Measurements from ENCODE around the gene STXBP6. TPM values are rescaled to one million over a fixed set of nuclear protein-coding genes. Genes with fewer than 3 reads are reported as not detected.

Gene STXBP6
- total and polyA plus RNA-seq, 2 experiments from 2014 or later, result 19.7 to 29.0 TPM

DNA sequence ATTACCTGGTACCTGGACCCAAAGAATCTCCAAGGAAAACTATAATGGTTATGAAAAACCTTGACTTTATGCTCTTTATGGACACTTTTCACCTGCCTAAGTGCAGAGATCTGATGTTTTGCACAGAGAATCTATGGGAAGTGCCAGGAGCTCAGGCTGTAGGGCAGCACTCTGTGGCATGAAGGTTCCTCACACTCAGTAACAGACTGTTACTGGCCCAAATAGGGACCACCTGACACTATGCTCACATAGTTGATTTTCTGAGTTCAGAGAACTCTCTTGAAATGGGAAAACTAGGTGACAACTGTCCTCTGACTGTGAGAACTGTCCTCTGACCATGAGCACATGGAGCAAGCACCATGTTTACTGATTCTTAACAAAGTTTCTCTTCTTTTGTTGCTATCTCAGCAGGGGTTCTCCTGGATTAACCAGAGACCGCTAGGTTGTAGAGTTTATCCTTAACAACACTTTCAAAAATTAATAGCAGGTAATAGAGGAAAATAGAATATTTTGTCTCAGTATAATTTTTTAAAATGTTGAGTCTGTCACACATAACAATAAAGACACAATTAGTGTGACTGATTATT is 101.6 kb downstream of the STXBP6 start (continued):
- TF ChIP-seq, protein P1, sequence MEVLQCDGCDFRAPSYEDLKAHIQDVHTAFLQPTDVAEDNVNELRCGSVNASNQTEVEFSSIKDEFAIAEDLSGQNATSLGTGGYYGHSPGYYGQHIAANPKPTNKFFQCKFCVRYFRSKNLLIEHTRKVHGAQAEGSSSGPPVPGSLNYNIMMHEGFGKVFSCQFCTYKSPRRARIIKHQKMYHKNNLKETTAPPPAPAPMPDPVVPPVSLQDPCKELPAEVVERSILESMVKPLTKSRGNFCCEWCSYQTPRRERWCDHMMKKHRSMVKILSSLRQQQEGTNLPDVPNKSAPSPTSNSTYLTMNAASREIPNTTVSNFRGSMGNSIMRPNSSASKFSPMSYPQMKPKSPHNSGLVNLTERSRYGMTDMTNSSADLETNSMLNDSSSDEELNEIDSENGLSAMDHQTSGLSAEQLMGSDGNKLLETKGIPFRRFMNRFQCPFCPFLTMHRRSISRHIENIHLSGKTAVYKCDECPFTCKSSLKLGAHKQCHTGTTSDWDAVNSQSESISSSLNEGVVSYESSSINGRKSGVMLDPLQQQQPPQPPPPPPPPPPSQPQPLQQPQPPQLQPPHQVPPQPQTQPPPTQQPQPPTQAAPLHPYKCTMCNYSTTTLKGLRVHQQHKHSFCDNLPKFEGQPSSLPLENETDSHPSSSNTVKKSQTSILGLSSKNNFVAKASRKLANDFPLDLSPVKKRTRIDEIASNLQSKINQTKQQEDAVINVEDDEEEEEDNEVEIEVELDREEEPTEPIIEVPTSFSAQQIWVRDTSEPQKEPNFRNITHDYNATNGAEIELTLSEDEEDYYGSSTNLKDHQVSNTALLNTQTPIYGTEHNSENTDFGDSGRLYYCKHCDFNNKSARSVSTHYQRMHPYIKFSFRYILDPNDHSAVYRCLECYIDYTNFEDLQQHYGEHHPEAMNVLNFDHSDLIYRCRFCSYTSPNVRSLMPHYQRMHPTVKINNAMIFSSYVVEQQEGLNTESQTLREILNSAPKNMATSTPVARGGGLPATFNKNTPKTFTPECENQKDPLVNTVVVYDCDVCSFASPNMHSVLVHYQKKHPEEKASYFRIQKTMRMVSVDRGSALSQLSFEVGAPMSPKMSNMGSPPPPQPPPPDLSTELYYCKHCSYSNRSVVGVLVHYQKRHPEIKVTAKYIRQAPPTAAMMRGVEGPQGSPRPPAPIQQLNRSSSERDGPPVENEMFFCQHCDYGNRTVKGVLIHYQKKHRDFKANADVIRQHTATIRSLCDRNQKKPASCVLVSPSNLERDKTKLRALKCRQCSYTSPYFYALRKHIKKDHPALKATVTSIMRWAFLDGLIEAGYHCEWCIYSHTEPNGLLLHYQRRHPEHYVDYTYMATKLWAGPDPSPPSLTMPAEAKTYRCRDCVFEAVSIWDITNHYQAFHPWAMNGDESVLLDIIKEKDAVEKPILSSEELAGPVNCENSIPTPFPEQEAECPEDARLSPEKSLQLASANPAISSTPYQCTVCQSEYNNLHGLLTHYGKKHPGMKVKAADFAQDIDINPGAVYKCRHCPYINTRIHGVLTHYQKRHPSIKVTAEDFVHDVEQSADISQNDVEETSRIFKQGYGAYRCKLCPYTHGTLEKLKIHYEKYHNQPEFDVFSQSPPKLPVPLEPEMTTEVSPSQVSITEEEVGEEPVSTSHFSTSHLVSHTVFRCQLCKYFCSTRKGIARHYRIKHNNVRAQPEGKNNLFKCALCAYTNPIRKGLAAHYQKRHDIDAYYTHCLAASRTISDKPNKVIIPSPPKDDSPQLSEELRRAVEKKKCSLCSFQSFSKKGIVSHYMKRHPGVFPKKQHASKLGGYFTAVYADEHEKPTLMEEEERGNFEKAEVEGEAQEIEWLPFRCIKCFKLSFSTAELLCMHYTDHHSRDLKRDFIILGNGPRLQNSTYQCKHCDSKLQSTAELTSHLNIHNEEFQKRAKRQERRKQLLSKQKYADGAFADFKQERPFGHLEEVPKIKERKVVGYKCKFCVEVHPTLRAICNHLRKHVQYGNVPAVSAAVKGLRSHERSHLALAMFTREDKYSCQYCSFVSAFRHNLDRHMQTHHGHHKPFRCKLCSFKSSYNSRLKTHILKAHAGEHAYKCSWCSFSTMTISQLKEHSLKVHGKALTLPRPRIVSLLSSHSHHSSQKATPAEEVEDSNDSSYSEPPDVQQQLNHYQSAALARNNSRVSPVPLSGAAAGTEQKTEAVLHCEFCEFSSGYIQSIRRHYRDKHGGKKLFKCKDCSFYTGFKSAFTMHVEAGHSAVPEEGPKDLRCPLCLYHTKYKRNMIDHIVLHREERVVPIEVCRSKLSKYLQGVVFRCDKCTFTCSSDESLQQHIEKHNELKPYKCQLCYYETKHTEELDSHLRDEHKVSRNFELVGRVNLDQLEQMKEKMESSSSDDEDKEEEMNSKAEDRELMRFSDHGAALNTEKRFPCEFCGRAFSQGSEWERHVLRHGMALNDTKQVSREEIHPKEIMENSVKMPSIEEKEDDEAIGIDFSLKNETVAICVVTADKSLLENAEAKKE (CRISPR knock-in tag; IDR thresholded peaks at IDR 0.05), result no peak
- no peak for TF ChIP-seq EZH2 (IDR thresholded peaks at IDR 0.05; ENCODE audit: low read depth, unreplicated experiment)
- no peak for TF ChIP-seq STAT1 (IDR thresholded peaks at IDR 0.05; ENCODE audit: unreplicated experiment)
- TF ChIP-seq JUNB (IDR thresholded peaks at IDR 0.05; ENCODE audit: unreplicated experiment), result no peak
- no peak for TF ChIP-seq EZH2phosphoT487 (IDR thresholded peaks at IDR 0.05; ENCODE audit: unreplicated experiment)
- no peak for TF ChIP-seq POLR2AphosphoS5 (IDR thresholded peaks at IDR 0.05; ENCODE audit: low read depth)
- TF ChIP-seq, protein P2, sequence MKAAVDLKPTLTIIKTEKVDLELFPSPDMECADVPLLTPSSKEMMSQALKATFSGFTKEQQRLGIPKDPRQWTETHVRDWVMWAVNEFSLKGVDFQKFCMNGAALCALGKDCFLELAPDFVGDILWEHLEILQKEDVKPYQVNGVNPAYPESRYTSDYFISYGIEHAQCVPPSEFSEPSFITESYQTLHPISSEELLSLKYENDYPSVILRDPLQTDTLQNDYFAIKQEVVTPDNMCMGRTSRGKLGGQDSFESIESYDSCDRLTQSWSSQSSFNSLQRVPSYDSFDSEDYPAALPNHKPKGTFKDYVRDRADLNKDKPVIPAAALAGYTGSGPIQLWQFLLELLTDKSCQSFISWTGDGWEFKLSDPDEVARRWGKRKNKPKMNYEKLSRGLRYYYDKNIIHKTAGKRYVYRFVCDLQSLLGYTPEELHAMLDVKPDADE (IDR thresholded peaks at IDR 0.05), result no peak
- no peak for TF ChIP-seq CREB1 (CRISPR knock-in tag; IDR thresholded peaks at IDR 0.05; ENCODE audit: low read depth)
- TF ChIP-seq NANOG (IDR thresholded peaks at IDR 0.05; ENCODE audit: borderline replicate concordance), result no peak
- TF ChIP-seq, protein P3, sequence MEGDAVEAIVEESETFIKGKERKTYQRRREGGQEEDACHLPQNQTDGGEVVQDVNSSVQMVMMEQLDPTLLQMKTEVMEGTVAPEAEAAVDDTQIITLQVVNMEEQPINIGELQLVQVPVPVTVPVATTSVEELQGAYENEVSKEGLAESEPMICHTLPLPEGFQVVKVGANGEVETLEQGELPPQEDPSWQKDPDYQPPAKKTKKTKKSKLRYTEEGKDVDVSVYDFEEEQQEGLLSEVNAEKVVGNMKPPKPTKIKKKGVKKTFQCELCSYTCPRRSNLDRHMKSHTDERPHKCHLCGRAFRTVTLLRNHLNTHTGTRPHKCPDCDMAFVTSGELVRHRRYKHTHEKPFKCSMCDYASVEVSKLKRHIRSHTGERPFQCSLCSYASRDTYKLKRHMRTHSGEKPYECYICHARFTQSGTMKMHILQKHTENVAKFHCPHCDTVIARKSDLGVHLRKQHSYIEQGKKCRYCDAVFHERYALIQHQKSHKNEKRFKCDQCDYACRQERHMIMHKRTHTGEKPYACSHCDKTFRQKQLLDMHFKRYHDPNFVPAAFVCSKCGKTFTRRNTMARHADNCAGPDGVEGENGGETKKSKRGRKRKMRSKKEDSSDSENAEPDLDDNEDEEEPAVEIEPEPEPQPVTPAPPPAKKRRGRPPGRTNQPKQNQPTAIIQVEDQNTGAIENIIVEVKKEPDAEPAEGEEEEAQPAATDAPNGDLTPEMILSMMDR (conservative IDR thresholded peaks at IDR 0.05; ENCODE audit: low read depth in 2 of 2), result no peak

Data from GM23338 (cell line).